ENCODE measurements around the gene SREBF1. TPM values are rescaled to one million over a fixed set of nuclear protein-coding genes. Genes with fewer than 3 reads are reported as not detected.

The SREBF1 gene
- total and polyA plus RNA-seq, 4 donors: 23.6 to 103 (median 24.4) TPM

- Histone ChIP-seq H3K4me3 (ENCODE audit: low read length in 2 of 2) (peak overlapping the region in 1 of 2 donors; percentile 4), H3K27ac (ENCODE audit: low read depth in 1 of 2, low read length in 2 of 2) (peak overlapping the region; percentile 88 to 93), H3K36me3 (ENCODE audit: control insufficient read depth in 1 of 2, insufficient read depth in 2 of 2, low read length in 1 of 2) (no peaks in the 10 kb centered on the region), H3K4me1 (ENCODE audit: control insufficient read depth in 1 of 2, insufficient read depth in 2 of 2, low read length in 2 of 2) (no peaks in the 10 kb centered on the region), H3K27me3 (ENCODE audit: control insufficient read depth in 1 of 2, insufficient read depth in 2 of 2, low read length in 1 of 2) (no peaks in the 10 kb centered on the region), H3K9me3 (ENCODE audit: control insufficient read depth, low read length) (no peaks in the 10 kb centered on the region)
- DNase-seq (peak; percentile 93 to 95), ATAC-seq (ENCODE audit: low FRiP score) (peak; percentile 84)
- WGBS, 2 donors: 2 to 3% methylated on average over 54 to 71 of the region's 71 CpGs
- intact Hi-C loops (cut with DNase I): loop anchor here in 1 of 2 donors (2.0 kb wide), 1 partner anchor 37 kb away; no protein-coding TSS in a partner anchor
These were observed 3.3 kb upstream of the SREBF1 start for GRCh38 chr17:17839791-17840707.

DNA sequence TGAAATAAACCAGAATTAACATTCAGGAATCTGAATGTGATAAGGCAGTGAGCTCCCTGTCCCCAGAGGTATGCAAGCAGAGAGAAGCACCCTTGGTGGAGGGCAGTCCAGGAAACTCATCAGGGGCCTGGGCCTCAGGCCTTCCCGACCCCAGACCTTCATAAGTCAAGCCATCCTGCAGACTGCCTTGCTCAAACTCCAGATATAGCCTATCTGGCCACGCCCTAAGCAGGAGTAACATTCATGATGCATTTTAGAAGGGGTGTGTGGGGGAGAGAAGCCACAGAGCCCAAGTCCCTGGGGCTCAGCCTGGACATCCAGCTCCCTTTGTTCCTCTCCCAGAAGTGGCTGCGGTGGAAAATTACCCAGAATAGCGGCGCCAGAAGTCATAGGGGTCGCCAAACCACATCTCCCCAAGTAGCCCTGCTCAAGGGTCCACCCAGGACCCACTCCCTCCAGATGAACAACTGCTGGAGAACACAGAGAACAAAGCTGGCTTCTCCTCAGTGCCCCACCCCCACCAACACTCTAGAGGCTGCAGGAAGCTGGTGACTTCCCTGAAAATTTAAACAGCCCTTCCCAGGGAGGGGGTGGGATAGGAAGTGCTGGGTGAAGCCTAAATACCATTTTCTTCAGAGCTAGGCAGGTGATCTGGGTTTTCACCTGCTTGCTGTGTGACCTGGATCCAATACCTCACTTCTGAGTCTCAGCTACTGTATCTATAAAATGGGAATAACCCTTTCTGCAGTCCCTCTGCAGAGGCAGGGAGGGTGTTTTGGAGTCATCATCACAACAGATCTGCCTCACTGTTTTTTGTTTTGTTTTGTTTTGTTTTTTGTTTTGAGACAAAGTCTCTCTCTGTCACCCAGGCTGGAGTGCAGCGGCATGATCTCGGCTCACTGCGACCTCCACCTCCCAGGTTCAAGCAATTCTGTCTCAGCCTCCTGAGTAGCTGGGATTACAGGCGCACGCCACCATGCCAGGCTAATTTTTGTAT, 1.5 kb upstream of the SREBF1 start:
- Histone ChIP-seq H3K9me3 (ENCODE audit: control insufficient read depth, low read length) (no peaks in the 10 kb centered on the region), H3K4me1 (ENCODE audit: control insufficient read depth in 1 of 2, insufficient read depth in 2 of 2, low read length in 2 of 2) (no peaks in the 10 kb centered on the region), H3K36me3 (ENCODE audit: control insufficient read depth in 1 of 2, insufficient read depth in 2 of 2, low read length in 1 of 2) (no peaks in the 10 kb centered on the region), H3K27ac (ENCODE audit: low read depth in 1 of 2, low read length in 2 of 2) (no peak overlapping the region), H3K27me3 (ENCODE audit: control insufficient read depth in 1 of 2, insufficient read depth in 2 of 2, low read length in 1 of 2) (no peaks in the 10 kb centered on the region), H3K4me3 (ENCODE audit: low read length in 2 of 2) (no peak overlapping the region)
- 82% methylated on average over 11 of the region's 11 CpGs for WGBS, 2 donors
- ATAC-seq (ENCODE audit: low FRiP score) (no peak), DNase-seq (peak in 1 of 2 donors; percentile 84)
- intact Hi-C loops (cut with DNase I): no loop called here

DNA sequence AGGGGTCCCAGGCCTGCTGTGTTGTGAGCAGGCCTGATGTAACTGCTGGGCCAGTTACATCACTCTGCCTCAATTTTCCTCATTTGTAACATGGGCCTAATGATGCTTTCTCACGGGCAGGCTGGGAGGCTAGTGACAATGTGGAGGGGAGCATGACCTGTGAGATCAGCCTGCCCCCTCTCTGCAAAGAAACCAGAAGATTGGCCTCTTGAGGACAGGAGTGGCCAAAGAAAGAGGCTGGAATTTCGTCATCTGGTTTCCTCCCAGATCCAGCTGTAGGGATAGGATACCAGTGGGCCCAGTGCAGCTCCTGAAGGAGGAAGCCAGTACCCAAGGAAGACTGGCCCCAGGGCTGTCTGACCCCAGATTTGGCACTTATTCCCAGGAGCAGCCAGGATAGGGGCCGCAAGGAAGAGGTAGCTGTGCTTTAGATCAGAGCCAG, 615 bp upstream of the SREBF1 start:
- Histone ChIP-seq H3K27me3 (ENCODE audit: control insufficient read depth in 1 of 2, insufficient read depth in 2 of 2, low read length in 1 of 2) (no peaks in the 10 kb centered on the region), H3K4me1 (ENCODE audit: control insufficient read depth in 1 of 2, insufficient read depth in 2 of 2, low read length in 2 of 2) (no peaks in the 10 kb centered on the region), H3K27ac (ENCODE audit: low read depth in 1 of 2, low read length in 2 of 2) (peak overlapping the region in 1 of 2 donors; percentile 28), H3K36me3 (ENCODE audit: control insufficient read depth in 1 of 2, insufficient read depth in 2 of 2, low read length in 1 of 2) (no peaks in the 10 kb centered on the region), H3K4me3 (ENCODE audit: low read length in 2 of 2) (no peak overlapping the region), H3K9me3 (ENCODE audit: control insufficient read depth, low read length) (no peaks in the 10 kb centered on the region)
- intact Hi-C loops (cut with DNase I): no loop called here
- WGBS, 2 donors: 75 to 85% methylated on average over 3 of the region's 3 CpGs
- peak in 1 of 2 donors; percentile 72 for DNase-seq
- peak; percentile 17 for ATAC-seq (ENCODE audit: low FRiP score)

DNA sequence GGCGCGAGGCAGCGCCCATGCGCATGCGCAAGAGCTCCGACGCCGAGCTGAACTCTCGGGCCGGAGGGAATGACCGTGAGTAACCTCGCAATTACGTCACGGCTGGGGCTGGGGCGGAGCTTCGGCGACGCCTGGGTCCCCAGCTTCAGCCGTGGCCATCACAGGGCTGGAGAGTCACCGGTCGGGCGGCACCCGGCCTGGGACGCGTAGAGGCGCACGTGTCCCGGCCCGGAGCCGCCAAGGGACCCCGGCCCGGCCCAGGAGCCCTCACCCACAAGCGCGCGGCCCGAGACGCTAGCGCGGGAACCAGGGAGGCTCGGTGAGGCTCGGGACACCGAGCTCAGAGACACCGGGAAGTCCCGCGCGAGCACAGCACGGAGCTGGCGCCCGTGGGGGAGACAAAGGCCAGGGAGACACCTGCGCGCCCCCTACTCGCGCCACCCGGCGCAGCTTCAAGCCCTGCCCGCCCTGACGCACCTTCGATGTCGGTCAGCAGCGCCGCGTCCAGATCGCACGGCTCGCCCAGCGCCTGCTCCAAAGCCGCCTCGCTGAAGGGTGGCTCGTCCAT, 452 bp downstream of the SREBF1 start:
- 0% methylated on average over 54 to 69 of the region's 69 CpGs for WGBS, 2 donors
- H3K4me1 ChIP-seq (ENCODE audit: control insufficient read depth in 1 of 2, insufficient read depth in 2 of 2, low read length in 2 of 2): no peaks in the 10 kb centered on the region

DNA sequence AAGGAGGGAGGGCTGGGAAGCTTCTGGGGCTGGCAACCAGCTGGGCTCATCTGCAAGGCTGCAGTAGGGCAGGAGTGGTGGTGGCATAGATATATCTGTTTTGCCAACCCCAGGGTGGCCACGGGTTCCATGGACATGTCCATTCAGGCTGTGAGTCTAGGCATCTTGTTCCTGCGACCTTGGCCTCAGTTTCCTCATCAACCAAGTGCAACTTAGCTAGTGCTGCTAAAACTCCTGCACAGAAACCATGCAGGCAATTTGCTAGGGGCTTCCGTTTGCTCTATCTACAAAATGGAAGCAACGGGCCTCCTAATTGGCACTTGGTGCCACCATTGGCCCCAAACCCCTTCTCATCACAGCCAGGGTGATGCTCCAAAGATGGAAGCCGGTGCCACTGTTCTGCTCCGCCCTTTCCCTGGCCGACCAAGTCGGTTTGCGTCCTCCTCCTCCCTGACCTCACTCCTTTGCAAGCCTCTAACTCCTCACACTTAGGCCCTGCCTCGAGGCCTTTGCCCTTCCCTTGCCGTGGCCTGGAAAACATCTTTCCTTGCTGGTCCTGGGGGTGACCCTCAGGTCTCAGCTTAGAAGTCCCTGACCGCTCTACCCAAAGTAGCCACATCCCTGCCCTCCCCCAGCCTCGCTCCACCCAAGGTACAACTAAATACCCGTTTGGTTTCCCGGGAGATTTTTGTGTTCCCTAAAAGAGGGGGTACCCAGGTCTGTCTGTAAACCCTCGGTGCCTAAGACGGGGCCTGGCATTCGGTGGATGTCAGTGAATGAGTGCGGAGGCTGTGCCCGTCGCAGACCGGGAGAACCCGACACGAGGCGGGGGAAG, 1.2 kb downstream of the SREBF1 start:
- 33 to 34% methylated on average over 25 of the region's 25 CpGs for WGBS, 2 donors
- no peak for ATAC-seq (ENCODE audit: low FRiP score)

More for the DNA sequence above, 452 bp downstream of the SREBF1 start:
- intact Hi-C loops (cut with DNase I): no loop called here
- H3K9me3 ChIP-seq (ENCODE audit: control insufficient read depth, low read length): no peaks in the 10 kb centered on the region
- DNase-seq (peak; percentile 99 to 100), ATAC-seq (ENCODE audit: low FRiP score) (peak; percentile 93)
- peak overlapping the region; percentile 40 to 73 for H3K4me3 ChIP-seq (ENCODE audit: low read length in 2 of 2)
- no peaks in the 10 kb centered on the region for H3K36me3 ChIP-seq (ENCODE audit: control insufficient read depth in 1 of 2, insufficient read depth in 2 of 2, low read length in 1 of 2)
- H3K27ac ChIP-seq (ENCODE audit: low read depth in 1 of 2, low read length in 2 of 2): peak overlapping the region in 1 of 2 donors; percentile 92
- no peaks in the 10 kb centered on the region for H3K27me3 ChIP-seq (ENCODE audit: control insufficient read depth in 1 of 2, insufficient read depth in 2 of 2, low read length in 1 of 2)

GRCh38 chr17:17834974-17835373, 1.8 kb downstream of the SREBF1 start:
- H3K4me3 ChIP-seq (ENCODE audit: low read length in 2 of 2): no peak overlapping the region
- H3K4me1 ChIP-seq (ENCODE audit: control insufficient read depth in 1 of 2, insufficient read depth in 2 of 2, low read length in 2 of 2): no peaks in the 10 kb centered on the region
- H3K9me3 ChIP-seq (ENCODE audit: control insufficient read depth, low read length): no peaks in the 10 kb centered on the region
- H3K27ac ChIP-seq (ENCODE audit: low read depth in 1 of 2, low read length in 2 of 2): no peak overlapping the region
- intact Hi-C loops (cut with DNase I): no loop called here
- ATAC-seq (ENCODE audit: low FRiP score): no peak
- H3K36me3 ChIP-seq (ENCODE audit: control insufficient read depth in 1 of 2, insufficient read depth in 2 of 2, low read length in 1 of 2): no peaks in the 10 kb centered on the region
- no peak for DNase-seq
- no peaks in the 10 kb centered on the region for H3K27me3 ChIP-seq (ENCODE audit: control insufficient read depth in 1 of 2, insufficient read depth in 2 of 2, low read length in 1 of 2)
- 86 to 89% methylated on average over 4 of the region's 4 CpGs for WGBS, 2 donors

More for the DNA sequence above, 1.2 kb downstream of the SREBF1 start:
- Histone ChIP-seq H3K9me3 (ENCODE audit: control insufficient read depth, low read length) (no peaks in the 10 kb centered on the region), H3K4me3 (ENCODE audit: low read length in 2 of 2) (no peak overlapping the region), H3K36me3 (ENCODE audit: control insufficient read depth in 1 of 2, insufficient read depth in 2 of 2, low read length in 1 of 2) (no peaks in the 10 kb centered on the region), H3K27ac (ENCODE audit: low read depth in 1 of 2, low read length in 2 of 2) (peak overlapping the region in 1 of 2 donors; percentile 41), H3K4me1 (ENCODE audit: control insufficient read depth in 1 of 2, insufficient read depth in 2 of 2, low read length in 2 of 2) (no peaks in the 10 kb centered on the region), H3K27me3 (ENCODE audit: control insufficient read depth in 1 of 2, insufficient read depth in 2 of 2, low read length in 1 of 2) (no peaks in the 10 kb centered on the region)
- intact Hi-C loops (cut with DNase I): no loop called here
- no peak for DNase-seq

GRCh38 chr17:17833658-17834357, 3.0 kb downstream of the SREBF1 start:
- Histone ChIP-seq H3K4me1 (ENCODE audit: control insufficient read depth in 1 of 2, insufficient read depth in 2 of 2, low read length in 2 of 2) (no peaks in the 10 kb centered on the region), H3K9me3 (ENCODE audit: control insufficient read depth, low read length) (no peaks in the 10 kb centered on the region), H3K36me3 (ENCODE audit: control insufficient read depth in 1 of 2, insufficient read depth in 2 of 2, low read length in 1 of 2) (no peaks in the 10 kb centered on the region), H3K27me3 (ENCODE audit: control insufficient read depth in 1 of 2, insufficient read depth in 2 of 2, low read length in 1 of 2) (no peaks in the 10 kb centered on the region), H3K27ac (ENCODE audit: low read depth in 1 of 2, low read length in 2 of 2) (no peak overlapping the region), H3K4me3 (ENCODE audit: low read length in 2 of 2) (no peak overlapping the region)
- 74 to 86% methylated on average over 8 of the region's 8 CpGs for whole genome bisulfite sequencing, 2 donors
- DNase-seq (no peak), ATAC-seq (ENCODE audit: low FRiP score) (no peak)
- intact Hi-C loops (cut with DNase I): no loop called here

Data from aorta (tissue), 5 donors.